Measurements from ENCODE around the gene MEGF8.

MEGF8 gene

GRCh38 chr19:42325308-42325895 is at the start of gene MEGF8:
MEGF8 (plus strand) TSS chr19:42325635; CDS start chr19:42326244, 609 bp downstream.
- H3K4me3 ChIP-seq (ENCODE audit: low read depth, low read length): peak within 1 kb of the TSS; percentile 92
- TF ChIP-seq CTCF (IDR thresholded peaks at IDR 0.05; ENCODE audit: low read depth, low read length): no peak

- no peak for TF ChIP-seq CTCF (IDR thresholded peaks at IDR 0.05; ENCODE audit: low read depth, low read length)
- H3K4me3 ChIP-seq (ENCODE audit: low read depth, low read length): no peak overlapping the region
Measured at GRCh38 chr19:42276284-42276683, 49.2 kb upstream of the MEGF8 start.

- H3K4me3 ChIP-seq (ENCODE audit: low read depth, low read length): no peak overlapping the region
- no peak for TF ChIP-seq CTCF (IDR thresholded peaks at IDR 0.05; ENCODE audit: low read depth, low read length)
Measured at GRCh38 chr19:42276821-42277220, 48.6 kb upstream of the MEGF8 start.

- no peak overlapping the region for H3K4me3 ChIP-seq (ENCODE audit: low read depth, low read length)
- no peak for TF ChIP-seq CTCF (IDR thresholded peaks at IDR 0.05; ENCODE audit: low read depth, low read length)
Measured at GRCh38 chr19:42277821-42278451, 47.5 kb upstream of the MEGF8 start.

- no peak overlapping the region for H3K4me3 ChIP-seq (ENCODE audit: low read depth, low read length)
- TF ChIP-seq CTCF (IDR thresholded peaks at IDR 0.05; ENCODE audit: low read depth, low read length): no peak
Measured at GRCh38 chr19:42278452-42279154, 46.8 kb upstream of the MEGF8 start.

- peak overlapping the region; percentile 75 for H3K4me3 ChIP-seq (ENCODE audit: low read depth, low read length)
Measured at GRCh38 chr19:42279155-42279901, 46.1 kb upstream of the MEGF8 start.

More at GRCh38 chr19:42279155-42279901, 46.1 kb upstream of the MEGF8 start:
- no peak for TF ChIP-seq CTCF (IDR thresholded peaks at IDR 0.05; ENCODE audit: low read depth, low read length)
